HFF-Myc (cell line): ENCODE data around the gene ZNF705A.
"Not testable (repeated sequence)": the region's sequence is repeated elsewhere in the genome, so short reads cannot be mapped to it uniquely, and the experiment has no call there.

Experiments used
- DNase-seq: peaks from one replicate; pipeline ENCODE4 v3.0.0-alpha.2; 2011; ENCODE audit warnings: low read depth; ENCODE audit errors: extremely low read depth
- H3K4me3 ChIP-seq: replicated peaks from 2 replicates; pipeline ENCODE4 v1.5.1; 2011; ENCODE audit warnings: low read depth, mild to moderate bottlenecking, control low read depth, low read length
- CTCF ChIP-seq: IDR thresholded peaks from 2 replicates; pipeline ENCODE4 v1.5.1; 2012; ENCODE audit warnings: mild to moderate bottlenecking, low read depth, low read length, control low read depth; ENCODE audit errors: missing control alignments

ZNF705A gene

GRCh38 chr12:8156845-8157244 lies at the start of gene ZNF705A:
ZNF705A (plus strand) TSS chr12:8157015; CDS start chr12:8172626, 15,611 bp downstream.
- no peak for TF ChIP-seq CTCF
- H3K4me3 ChIP-seq = no peak within 1 kb of the TSS
- peak; percentile 40 for DNase-seq

GRCh38 chr12:8108808-8109398 lies 47.9 kb upstream of the ZNF705A start:
- peak; percentile 98 for TF ChIP-seq CTCF
- no peak overlapping the region for H3K4me3 ChIP-seq
- DNase-seq = peak; percentile 66

GRCh38 chr12:8113117-8113516 lies 43.7 kb upstream of the ZNF705A start:
- DNase-seq, H3K4me3 ChIP-seq: not testable (repeated sequence)

GRCh38 chr12:8120072-8120713 lies 36.6 kb upstream of the ZNF705A start:
- TF ChIP-seq CTCF = no peak
- no peak overlapping the region for H3K4me3 ChIP-seq
- DNase-seq = no peak

- no peak for TF ChIP-seq CTCF
- H3K4me3 ChIP-seq = no peak within 1 kb of the TSS
- no peak for DNase-seq
Observed at GRCh38 chr12:8123124-8123912, 33.5 kb upstream of the ZNF705A start, which contains the start of gene CLEC4A. CLEC4A (plus strand) TSS chr12:8123617; CDS start chr12:8123879, 262 bp downstream.

GRCh38 chr12:8127138-8127537 lies 29.7 kb upstream of the ZNF705A start:
- DNase-seq = no peak
- H3K4me3 ChIP-seq = no peak overlapping the region
- no peak for TF ChIP-seq CTCF

- H3K4me3 ChIP-seq, DNase-seq: not testable (repeated sequence)
Observed at GRCh38 chr12:8133636-8134397, 23.0 kb upstream of the ZNF705A start.

- H3K4me3 ChIP-seq, DNase-seq: not testable (repeated sequence)
Observed at GRCh38 chr12:8134398-8134930, 22.4 kb upstream of the ZNF705A start.

- DNase-seq, H3K4me3 ChIP-seq: not testable (repeated sequence)
Observed at GRCh38 chr12:8141647-8142046, 15.2 kb upstream of the ZNF705A start.
